ENCODE measurements around the gene MED17. TPM values are rescaled to one million over a fixed set of nuclear protein-coding genes. Genes with fewer than 3 reads are reported as not detected.

MED17 gene
- total RNA-seq, 1 donor from 2014 or later: 53.3 TPM

DNA sequence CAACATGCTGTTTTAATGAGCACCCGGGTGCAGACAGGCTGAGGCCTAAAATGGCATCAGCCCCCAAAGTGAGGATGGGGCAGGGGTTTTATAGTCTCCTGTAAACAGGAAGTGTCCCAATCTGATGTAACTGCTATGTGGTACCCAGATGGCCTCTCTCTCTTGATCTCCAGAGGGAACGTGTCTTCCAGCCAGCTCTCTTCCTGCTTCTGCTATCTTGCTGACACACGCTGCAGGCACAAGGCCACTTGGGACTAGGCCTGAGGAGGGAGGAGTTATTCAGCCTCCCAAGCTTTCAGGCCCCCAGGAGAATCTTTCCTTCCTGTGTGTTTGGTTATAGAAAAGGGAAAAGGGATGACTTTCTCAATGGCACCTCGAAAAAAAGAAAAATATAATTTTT, 77.7 kb downstream of the MED17 start:
- Mint-ChIP-seq H3K4me3 (no peak overlapping the region), H3K9me3 (no peaks in the 10 kb centered on the region), H3K27ac (no peak overlapping the region), H3K36me3 (no peaks in the 10 kb centered on the region), H3K4me1 (ENCODE audit: unreplicated experiment) (no peaks in the 10 kb centered on the region), H3K27me3 (no peaks in the 10 kb centered on the region)
- TF ChIP-seq CTCF (conservative IDR thresholded peaks at IDR 0.05): no peak
- no peak for DNase-seq (ENCODE audit: extremely low spot score, unreplicated experiment)

Other genes with a start within 250 kb of the MED17 start
- 18.2 and 28.3 TPM in 2 replicates for gene SMCO4, start 240.9 kb upstream of the MED17 start, total RNA-seq (ENCODE audit: low replicate concordance)
- gene CEP295, start 122.6 kb upstream of the MED17 start, total RNA-seq (ENCODE audit: low replicate concordance): 12.1 and 19.2 TPM in 2 replicates
- 126 and 143 TPM in 2 replicates for gene TAF1D, start 42.8 kb upstream of the MED17 start, total RNA-seq (ENCODE audit: low replicate concordance)
- 25.6 and 29.9 TPM in 2 replicates for gene C11orf54, start 42.6 kb upstream of the MED17 start, total RNA-seq (ENCODE audit: low replicate concordance)
- 0.24 TPM in 1 of 2 replicates, not detected in the other for gene VSTM5, start 66.3 kb downstream of the MED17 start, total RNA-seq (ENCODE audit: low replicate concordance)
- gene HEPHL1, start 237.1 kb downstream of the MED17 start, total RNA-seq (ENCODE audit: low replicate concordance): 0.05 TPM in 1 of 2 replicates, not detected in the other

Measured in type B pancreatic cell (in vitro differentiated cells).